Breast epithelium (tissue), 3 donors: Measurements from ENCODE around the gene GADD45G.

Experiments
- CTCF ChIP-seq, 3 donors: fragments of 450-650 bp; IDR thresholded peaks; one replicate each; pipeline ENCODE4 v1.5.1; 2016 to 2017; ENCODE audit warnings: antibody characterized with exemption in 3 of 3, mild to moderate bottlenecking in 3 of 3, moderate library complexity in 3 of 3
- POLR2A ChIP-seq: fragments of 450-650 bp; IDR thresholded peaks from one replicate; pipeline ENCODE4 v1.6.1; 2016; ENCODE audit warnings: antibody characterized with exemption, mild to moderate bottlenecking, moderate library complexity

- TF ChIP-seq POLR2A (no peak), CTCF (IDR thresholded peaks at IDR 0.05) (no peak)
Measured at GRCh38 chr9:89598363-89598713, 6.5 kb upstream of the GADD45G start.
